K562 (cell line): Measurements from ENCODE around the gene PIEZO2. TPM values are rescaled to one million over a fixed set of nuclear protein-coding genes. Genes with fewer than 3 reads are reported as not detected.
A peak's percentile ranks its signal among the peaks of the same experiment; 100 is the strongest.

Experiments used
- ATAC-seq: fragments of 200-7000 bp; cut with Tn5 transposase; 3 replicates; pipeline ENCODE4 v1.9.1; 2020; ENCODE audit warnings: moderate library complexity
- BruUV-seq: library from RNA; stranded (reverse); fragments of 400-500 nt; replicated peaks from 2 replicates; lab custom pipeline; 2021; lab: Mats Ljungman, UMichigan
- CTCF ChIA-PET: fragments of 300-600 bp; formaldehyde crosslinking; extraction: SDS; loops from one replicate; lab custom pipeline; 2021; ENCODE audit warnings: low intra/inter-chr PET ratio; lab: Yijun Ruan, JAX
- POLR2A ChIA-PET: fragments of 300-600, 350-650 bp; sonication (Branson Sonifier 250); formaldehyde crosslinking; extraction: SDS; loops from one replicate; lab custom pipeline; 2021; ENCODE audit warnings: antibody characterized with exemption, inconsistent platforms; lab: Yijun Ruan, JAX
- DNase-seq, 4 experiments: peaks; one replicate each; pipeline versions ENCODE4 v3.0.0 to v3.0.0-alpha.2; 2011 to 2018; ENCODE audit warnings: low spot score in 3 of 4, mixed read lengths in 3 of 4; ENCODE audit errors: extremely low read depth in 1 of 4
- FAIRE-seq: peaks from 2 replicates; lab custom pipeline; 2011; peaks lifted over from hg19 to GRCh38; lab: Jason Lieb, UNC
- H2AFZ ChIP-seq: 2 replicates; pipeline ENCODE4 v1.6.0; 2011; ENCODE audit warnings: low read depth, low read length, control low read depth, inconsistent platforms
- H3K27ac ChIP-seq: fragments of 200-600 bp; 3 replicates; pipeline ENCODE4 v1.8.0; 2011; ENCODE audit warnings: low read depth, mild to moderate bottlenecking, control low read depth, inconsistent platforms, low read length, moderate library complexity, mixed read lengths; ENCODE audit errors: extremely low read depth
- H3K27me3 ChIP-seq, 2 experiments: fragments of 300-600 bp in 1 of 2; 2 replicates in 1 of 2; 3 replicates in 1 of 2; pipeline versions ENCODE4 v1.6.0 to v1.8.0; 2011; ENCODE audit warnings: inconsistent platforms in 2 of 2, low read length in 2 of 2, mild to moderate bottlenecking in 1 of 2, mixed read lengths in 1 of 2, moderate library complexity in 1 of 2; ENCODE audit not compliant: control insufficient read depth in 2 of 2, insufficient read depth in 2 of 2
- H3K36me3 ChIP-seq: fragments of 300-600 bp; 3 replicates; pipeline ENCODE4 v1.8.0; 2011; ENCODE audit warnings: mild to moderate bottlenecking, low read length, inconsistent platforms; ENCODE audit not compliant: control insufficient read depth, insufficient read depth
- H3K4me1 ChIP-seq, 2 experiments: fragments of 200-600 bp in 1 of 2; replicated peaks in 1 of 2; 2 replicates in 1 of 2; 3 replicates in 1 of 2; pipeline versions ENCODE4 v1.5.1 to v1.8.0; 2011; ENCODE audit warnings: inconsistent platforms in 2 of 2, low read length in 2 of 2, mild to moderate bottlenecking in 1 of 2, mixed read lengths in 1 of 2, moderate library complexity in 1 of 2; ENCODE audit not compliant: control insufficient read depth in 2 of 2, insufficient read depth in 2 of 2
- H3K4me2 ChIP-seq: 2 replicates; pipeline ENCODE4 v1.6.1; 2011; ENCODE audit warnings: low read length, control low read depth, inconsistent platforms, mixed read lengths; ENCODE audit not compliant: insufficient read depth
- H3K4me3 ChIP-seq: fragments of 200-600 bp; sonication (generic), shearing (Covaris generic); 2 replicates; pipeline ENCODE4 v1.5.1; 2016; ENCODE audit warnings: control low read depth, inconsistent platforms
- H3K79me2 ChIP-seq: fragments of 200-600 bp; 3 replicates; pipeline ENCODE4 v1.8.0; 2011; ENCODE audit warnings: low read length, inconsistent platforms; ENCODE audit not compliant: control insufficient read depth, insufficient read depth
- H3K9ac ChIP-seq, 2 experiments: 2 replicates each; pipeline versions ENCODE4 v1.6.0 to v1.6.1; 2011; ENCODE audit warnings: low read depth in 2 of 2, low read length in 2 of 2, control low read depth in 1 of 2, inconsistent platforms in 1 of 2, mild to moderate bottlenecking in 1 of 2, mixed read lengths in 1 of 2; ENCODE audit not compliant: insufficient read depth in 1 of 2
- H3K9me1 ChIP-seq: one replicate; pipeline ENCODE4 v1.6.0; 2011; ENCODE audit warnings: inconsistent platforms, mild to moderate bottlenecking, low read length, moderate library complexity; ENCODE audit not compliant: control insufficient read depth, insufficient read depth
- H3K9me3 ChIP-seq: replicated peaks from 2 replicates; pipeline ENCODE4 v1.5.1; 2011; ENCODE audit warnings: low read depth, low read length, inconsistent platforms; ENCODE audit not compliant: control insufficient read depth, insufficient read depth
- H4K20me1 ChIP-seq: replicated peaks from 2 replicates; pipeline ENCODE4 v1.6.1; 2011; ENCODE audit warnings: low read length, inconsistent platforms, mixed read lengths; ENCODE audit not compliant: control insufficient read depth, insufficient read depth
- BMI1 ChIP-seq: fragments of 150-350 bp; IDR thresholded peaks from 2 replicates; pipeline ENCODE4 v1.6.1; 2014; ENCODE audit warnings: low read length
- CBX3 ChIP-seq, 2 experiments: IDR thresholded peaks; 1 replicate in 1 of 2; 2 replicates in 1 of 2; pipeline ENCODE4 v1.6.1; 2012; ENCODE audit warnings: inconsistent platforms in 2 of 2, low read length in 2 of 2, borderline replicate concordance in 1 of 2, control low read depth in 1 of 2
- HNRNPK ChIP-seq: fragments of 200-400 bp; formaldehyde crosslinking; IDR thresholded peaks from one replicate; pipeline ENCODE4 v1.6.1; 2018; ENCODE audit warnings: mild to moderate bottlenecking, low read depth, low read length; ENCODE audit not compliant: poor library complexity, severe bottlenecking
- NONO ChIP-seq, 2 experiments: fragments of 200-400 bp in 1 of 2; fragments of 450-650 bp in 1 of 2; formaldehyde crosslinking in 1 of 2; IDR thresholded peaks; 2 replicates each; pipeline ENCODE4 v1.6.1; 2017; ENCODE audit warnings: low read depth in 2 of 2, mild to moderate bottlenecking in 2 of 2, moderate library complexity in 2 of 2, low read length in 1 of 2
- POLR2AphosphoS5 ChIP-seq: IDR thresholded peaks from 2 replicates; pipeline ENCODE4 v1.6.1; 2011; ENCODE audit warnings: mild to moderate bottlenecking, low read depth, low read length, moderate library complexity; ENCODE audit not compliant: control insufficient read depth, insufficient read depth
- REST ChIP-seq, 2 experiments: fragments of 450-650 bp; formaldehyde crosslinking in 1 of 2; IDR thresholded peaks; 2 replicates each; pipeline versions ENCODE4 v1.4.0 to v1.6.1; 2014 to 2020; ENCODE audit warnings: mild to moderate bottlenecking in 2 of 2, borderline replicate concordance in 1 of 2, low read depth in 1 of 2
- XRCC4 ChIP-seq: IDR thresholded peaks from one replicate; pipeline ENCODE4 v1.6.1; 2011; ENCODE audit not compliant: insufficient read depth, insufficient read length; ENCODE audit errors: extremely low read depth
- ZBTB1 ChIP-seq: sonication (generic); formaldehyde crosslinking; IDR thresholded peaks from 2 replicates; pipeline ENCODE4 v1.8.1; 2023; ENCODE audit warnings: missing genetic modification reagents, low read depth, mild to moderate bottlenecking, borderline replicate concordance
- ZBTB33 ChIP-seq: sonication (generic); formaldehyde crosslinking; IDR thresholded peaks from 2 replicates; pipeline ENCODE4 v1.8.1; 2023; ENCODE audit warnings: mild to moderate bottlenecking, missing genetic modification reagents
- ZNF24 ChIP-seq: fragments of 450-650 bp; IDR thresholded peaks from 2 replicates; pipeline ENCODE4 v1.6.1; 2016
- WGBS: fragments of 100-300 bp; shearing (Covaris generic); methylation state at CpG from one replicate; pipeline ENCODE4 v1.1.6; 2016; ENCODE audit warnings: low coverage, mixed read lengths; ENCODE audit not compliant: insufficient coverage; ENCODE audit errors: missing lambda C conversion rate; 5-methylcytosine and 5-hydroxymethylcytosine counted together
- in situ Hi-C: fragments of 300-500 bp; cut with MboI; formaldehyde crosslinking; loops from 4 replicates; pipeline ENCODE4 v1.15.0; 2018; ENCODE audit warnings: inconsistent platforms, mixed read lengths
- intact Hi-C: fragments of 100-400 bp; cut with micrococcal nuclease; formaldehyde crosslinking; loops from 2 replicates; pipeline ENCODE4 v1.14.2; 2022
- polyA plus RNA-seq, 8 experiments: library from polyadenylated mRNA; depleted of rRNA in 4 of 8; stranded (reverse) in 5 of 8; unstranded in 3 of 8; fragments of >200 nt; fragmentation: Nextera tagmentation in 2 of 8; fragmentation: Illumina TruSeq in 1 of 8; extraction: Ambion mirVana in 2 of 8; extraction: Trizol in 1 of 8; gene quantifications; 2 replicates each; pipeline versions ENCODE4 v1.2.1 to v1.2.3, GENCODE V29; 2011 to 2014; ENCODE audit warnings: inconsistent platforms in 1 of 8, missing spikeins in 1 of 8
- total RNA-seq, 7 experiments: library from RNA; depleted of rRNA in 6 of 7; stranded (reverse); fragments of >200 nt in 6 of 7; fragmentation: Illumina TruSeq in 2 of 7; extraction: Trizol in 2 of 7; gene quantifications; 2 replicates each; pipeline versions ENCODE4 v1.2.1 to v1.2.3, GENCODE V29; 2011 to 2021; ENCODE audit warnings: low replicate concordance in 1 of 7

PIEZO2 gene
- total and polyA plus RNA-seq, 9 of the 15 experiments (the other 6 are each of a cell fraction or from before 2014, with no cell fraction given) = 0.54 to 4.1 (median 2.0) TPM

- Histone ChIP-seq H3K9ac (no peak overlapping the region), H2AFZ (peak overlapping the region; percentile 41), H4K20me1 (no peaks in the 10 kb centered on the region), H3K4me2 (no peak overlapping the region), H3K79me2 (no peaks in the 10 kb centered on the region), H3K9me3 (no peaks in the 10 kb centered on the region), H3K27me3 (peaks cover 0 to 5% of the 10 kb centered on the region in 2 experiments; a peak in 1 of 5 replicates), H3K36me3 (no peaks in the 10 kb centered on the region), H3K27ac (peak overlapping the region; percentile 6; the same call in 2 of the 3 replicates), H3K4me3 (no peak overlapping the region), H3K9me1 (no peaks in the 10 kb centered on the region), H3K4me1 (no peaks in the 10 kb centered on the region)
- in situ Hi-C loops (no loop called here), intact Hi-C loops (loop anchor here (1.0 to 2.0 kb wide), 3 partner anchors 65 to 303 kb away; no protein-coding TSS in a partner anchor)
- POLR2A ChIA-PET = no interaction called here
- ATAC-seq = peak; percentile 69
- no TSS peak for BruUV-seq
- peak; percentile 76 for FAIRE-seq
- CTCF ChIA-PET = interaction anchor here (1.3 to 1.8 kb wide), 2 partner anchors 189 to 303 kb away, joined by 4 to 10 read pairs; no protein-coding TSS in a partner anchor
- 1% methylated on average over 3 of the region's 3 CpGs for WGBS
- peak; percentile 44 to 70 (median 56) for DNase-seq
- TF ChIP-seq NONO (IDR thresholded peaks at IDR 0.05; ENCODE audit: low read depth in 2 of 2, low read length in 1 of 2) (no peak), HNRNPK (no peak), ZNF24 (no peak), XRCC4 (no peak), REST (IDR thresholded peaks at IDR 0.05; ENCODE audit: borderline replicate concordance) (peak; percentile 73; the same call in 1 of the 2 replicates), REST (CRISPR knock-in tag; IDR thresholded peaks at IDR 0.05; ENCODE audit: low read depth) (no peak), ZBTB33 (CRISPR knock-in tag) (no peak), BMI1 (no peak), ZBTB1 (CRISPR knock-in tag) (no peak), POLR2AphosphoS5 (no peak), CBX3 (IDR thresholded peaks at IDR 0.05; ENCODE audit: borderline replicate concordance in 1 of 2, low read length in 2 of 2) (no peak)
Measured at GRCh38 chr18:10851824-10852319, 297.5 kb downstream of the PIEZO2 start.
